ENCODE results near the gene IFNGR2.
A peak's percentile ranks its signal among the peaks of the same experiment; 100 is the strongest.
"Not testable (repeated sequence)": the region's sequence is repeated elsewhere in the genome, so short reads cannot be mapped to it uniquely, and the experiment has no call there.

Gene IFNGR2

GRCh38 chr21:33403786-33404585 is 773 bp downstream of the IFNGR2 start:
- DNase-seq: peak; percentile 56

- peak; percentile 34 for DNase-seq
These were observed 3.3 kb downstream of the IFNGR2 start for GRCh38 chr21:33406493-33406892.

- DNase-seq: no peak
These were observed 8.8 kb downstream of the IFNGR2 start for GRCh38 chr21:33411949-33412430.

- DNase-seq: not testable (repeated sequence)
These were observed 9.2 kb downstream of the IFNGR2 start for GRCh38 chr21:33412439-33412831.

- no peak for DNase-seq
These were observed 9.8 kb downstream of the IFNGR2 start for GRCh38 chr21:33412832-33413519.

- no peak for DNase-seq
These were observed 10.9 kb downstream of the IFNGR2 start for GRCh38 chr21:33414068-33414467.

- DNase-seq: no peak
These were observed 11.7 kb downstream of the IFNGR2 start for GRCh38 chr21:33414926-33415325.

- DNase-seq: no peak
These were observed 15.5 kb downstream of the IFNGR2 start for GRCh38 chr21:33418691-33419090.

DNA sequence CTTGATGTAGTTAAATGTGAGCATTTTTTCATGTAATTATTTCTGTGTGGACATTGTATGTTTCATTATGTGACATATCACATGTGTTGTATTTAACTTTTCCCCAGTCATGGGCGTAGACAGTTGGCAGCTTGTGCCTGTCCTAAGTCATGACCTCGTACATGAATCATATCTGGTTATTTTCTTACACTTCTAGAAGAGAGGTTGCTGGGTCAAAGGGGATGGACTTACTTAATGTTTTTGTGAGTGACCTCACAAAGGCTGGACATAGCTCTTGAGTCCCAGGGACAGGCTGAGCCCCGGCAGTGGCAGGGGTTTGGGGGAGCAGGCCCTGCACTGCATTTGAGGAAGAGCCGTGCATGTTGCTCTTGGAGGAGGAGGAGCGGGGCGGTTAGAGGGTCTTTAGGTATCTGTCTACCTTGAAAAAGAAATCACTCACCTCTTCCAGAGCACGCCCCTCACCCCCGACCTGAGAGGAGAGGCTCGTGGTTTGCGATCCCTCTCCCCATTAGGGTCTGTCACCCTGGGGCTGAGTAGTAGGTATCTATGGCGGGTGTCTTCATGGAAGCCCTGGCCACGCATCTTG is 16.4 kb downstream of the IFNGR2 start:
- DNase-seq: no peak

DNA sequence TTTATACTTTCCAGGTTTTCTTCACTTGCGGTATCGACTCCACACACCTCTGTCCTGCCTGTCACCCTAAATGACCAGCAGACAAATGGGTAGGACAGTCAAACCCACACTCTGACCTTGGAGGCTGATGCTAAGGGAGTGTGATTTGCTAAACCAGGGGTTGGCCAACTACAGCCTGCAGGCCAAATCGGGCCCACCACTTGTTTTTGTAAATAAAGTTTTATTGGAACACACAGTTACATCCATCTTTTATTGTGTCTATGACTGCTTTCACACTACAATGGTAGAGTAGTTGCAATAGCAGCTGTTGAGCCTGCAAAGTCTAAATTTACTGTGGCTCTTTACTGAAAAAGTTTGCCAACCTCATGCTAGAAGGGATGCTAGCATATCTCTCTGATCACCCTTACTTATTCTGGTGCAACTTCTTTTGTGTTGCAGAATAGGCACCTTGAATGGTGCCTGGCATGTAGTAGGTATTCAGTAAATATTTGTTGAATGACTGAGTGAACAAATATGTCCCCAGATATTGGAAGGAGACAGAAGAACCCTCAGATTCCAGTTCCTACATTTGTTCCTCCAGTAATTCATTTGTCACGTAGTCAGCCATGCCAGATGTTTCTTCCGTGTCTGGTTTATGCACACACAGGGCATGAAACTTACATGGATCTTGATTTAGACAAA is 18.6 kb downstream of the IFNGR2 start:
- no peak for DNase-seq

DNA sequence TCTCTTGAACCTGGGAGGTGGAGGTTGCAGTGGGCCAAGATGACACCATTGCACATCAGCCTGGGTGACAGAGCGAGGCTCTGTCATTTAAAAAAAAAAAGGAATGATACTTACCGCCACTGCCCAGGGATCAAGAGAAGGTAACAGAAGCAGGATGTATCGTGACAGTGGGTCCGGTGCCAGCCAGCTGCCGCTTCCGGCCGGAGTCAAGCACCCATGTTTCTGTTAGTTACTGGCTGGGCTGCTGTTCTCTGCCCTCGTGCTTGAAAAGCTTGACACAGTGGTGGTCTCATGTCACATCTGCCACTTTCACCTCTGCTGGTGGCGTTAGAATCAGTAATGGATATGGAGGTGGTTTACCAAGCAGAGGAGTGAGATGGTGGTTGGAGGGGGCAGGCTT is 21.0 kb downstream of the IFNGR2 start:
- DNase-seq: no peak

DNA sequence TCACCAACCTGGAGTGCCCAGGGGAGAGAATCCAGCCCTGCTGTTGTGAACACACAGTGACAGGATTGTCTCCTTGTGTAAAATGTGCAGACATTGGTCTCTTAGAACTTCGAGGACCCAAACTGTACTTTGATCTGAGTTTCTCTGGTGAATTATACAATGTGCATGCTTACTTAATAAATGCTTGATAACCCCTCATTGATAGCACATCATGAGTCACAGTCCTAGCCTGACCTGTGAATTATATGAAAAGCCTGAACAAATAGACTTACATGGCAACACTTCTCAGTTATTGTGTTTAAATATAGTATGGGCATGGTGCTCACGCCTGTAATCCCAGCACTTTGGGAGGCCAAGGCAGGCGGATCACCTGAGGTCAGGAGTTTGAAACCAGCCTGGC is 22.6 kb downstream of the IFNGR2 start:
- no peak for DNase-seq

- no peak for DNase-seq
These were observed 23.8 kb downstream of the IFNGR2 start for GRCh38 chr21:33427051-33427450.

GRCh38 chr21:33428669-33429068 is 25.5 kb downstream of the IFNGR2 start:
- DNase-seq: no peak

DNA sequence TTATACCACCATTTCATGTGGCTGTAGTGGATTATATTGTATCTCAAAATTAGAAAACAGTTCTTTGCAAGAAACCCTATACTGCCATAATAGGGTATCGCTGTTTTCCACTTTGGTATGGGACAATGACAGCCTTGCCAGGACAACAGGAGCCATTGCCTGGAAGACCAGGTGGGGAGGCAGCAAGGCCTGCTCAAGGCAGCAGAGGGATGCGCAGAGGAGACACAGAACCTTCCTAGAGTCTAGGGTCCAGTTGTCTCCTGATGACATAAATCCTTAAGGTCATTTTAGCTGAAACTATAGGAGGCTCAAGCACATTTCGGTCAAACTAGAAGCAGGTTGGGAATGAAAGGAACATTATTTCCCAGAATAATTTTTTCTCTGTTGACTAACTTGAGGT is 27.6 kb downstream of the IFNGR2 start:
- DNase-seq: no peak

GRCh38 chr21:33432496-33432895 is 29.3 kb downstream of the IFNGR2 start:
- DNase-seq: no peak

GRCh38 chr21:33433001-33433400 is 29.8 kb downstream of the IFNGR2 start:
- no peak for DNase-seq

DNA sequence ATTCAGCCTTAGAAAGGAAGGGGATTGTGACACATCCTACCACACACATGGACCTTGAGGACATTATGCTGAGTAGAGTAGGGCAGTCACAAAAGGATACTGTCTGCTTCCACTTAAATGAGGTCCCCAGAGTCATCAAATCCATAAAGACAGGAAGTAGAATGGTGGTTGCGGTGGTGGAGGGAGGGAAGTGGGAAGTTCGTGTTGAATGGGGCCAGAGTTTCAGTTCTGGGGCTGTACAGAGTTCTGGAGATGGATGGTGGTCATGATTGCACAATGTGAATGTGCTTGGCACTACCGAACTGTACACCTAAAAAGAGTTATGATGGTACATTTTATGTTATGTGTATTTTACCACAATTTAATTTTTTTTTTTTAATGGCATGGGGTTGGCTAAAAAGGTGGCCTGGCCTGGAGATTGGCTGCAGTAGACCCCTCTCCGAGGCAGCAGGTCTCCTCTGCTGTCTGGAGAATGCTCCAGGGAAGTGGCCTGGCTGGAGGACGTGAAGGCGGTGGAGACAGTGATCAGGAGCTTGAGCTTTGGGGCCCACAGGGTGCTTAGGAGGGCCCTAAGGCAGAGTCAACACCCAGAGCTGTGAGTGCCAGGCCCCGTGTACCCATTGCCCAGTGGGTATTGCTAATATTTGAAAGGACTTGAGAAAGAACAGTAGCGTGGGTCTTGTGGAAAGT is 30.4 kb downstream of the IFNGR2 start:
- no peak for DNase-seq

GRCh38 chr21:33434770-33435360 is 31.7 kb downstream of the IFNGR2 start:
- DNase-seq: peak; percentile 23

DNA sequence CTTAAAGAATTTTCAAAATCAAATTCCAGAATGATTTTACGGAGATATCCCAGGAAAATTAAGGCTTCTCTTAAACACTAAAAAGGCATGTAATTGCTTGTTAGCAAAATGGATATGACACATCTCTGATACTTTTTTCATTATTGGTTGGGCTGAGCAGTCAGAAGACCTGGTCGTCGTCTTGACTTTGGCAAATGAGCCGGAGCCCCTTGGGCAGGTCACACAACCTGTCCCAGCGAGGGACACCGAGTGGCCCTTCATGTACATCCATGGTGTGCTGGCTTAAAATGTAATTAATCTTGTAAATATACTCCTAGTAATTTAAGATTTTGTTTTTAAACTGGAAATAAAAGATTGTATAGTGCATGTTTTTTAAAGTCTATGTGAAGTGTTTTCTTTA is 33.9 kb downstream of the IFNGR2 start:
- DNase-seq: no peak

GRCh38 chr21:33441489-33442477 is 38.6 kb downstream of the IFNGR2 start:
- DNase-seq: no peak

Data from activated CD4-positive, alpha-beta T cell treated with anti-CD3 and anti-CD28 coated beads for 48 hours (primary cell).